WTC11 (cell line): ENCODE data around the gene EYS. TPM values are rescaled to one million over a fixed set of nuclear protein-coding genes. Genes with fewer than 3 reads are reported as not detected.

Source experiments
- ATAC-seq: fragments of 200-7000 bp; cut with Tn5 transposase; 2 replicates; pipeline ENCODE4 v1.10.0; 2021; ENCODE audit warnings: mild to moderate bottlenecking, moderate library complexity
- CTCF ChIA-PET: fragments of 300-600 bp; sonication (Branson Sonifier 250); formaldehyde crosslinking; loops from one replicate; lab custom pipeline; 2021; ENCODE audit warnings: antibody characterized with exemption; lab: Charles Lee
- POLR2A ChIA-PET: fragments of 350-600 bp; sonication (Branson Sonifier 250); formaldehyde crosslinking; loops from one replicate; lab custom pipeline; 2021; ENCODE audit warnings: antibody characterized with exemption; lab: Charles Lee
- DNase-seq: peaks from one replicate; pipeline ENCODE4 v3.0.0; 2021; ENCODE audit warnings: low spot score
- H3K27ac Mint-ChIP-seq: 2 replicates; pipeline ENCODE4 v1.8.0; 2021; ENCODE audit warnings: mixed read lengths
- H3K27me3 Mint-ChIP-seq: 2 replicates; pipeline ENCODE4 v1.8.0; 2021; ENCODE audit warnings: low read depth, mild to moderate bottlenecking, moderate library complexity, mixed read lengths
- H3K36me3 Mint-ChIP-seq: 2 replicates; pipeline ENCODE4 v1.8.0; 2021; ENCODE audit warnings: mixed read lengths
- H3K4me1 Mint-ChIP-seq: 2 replicates; pipeline ENCODE4 v1.8.0; 2022; ENCODE audit warnings: mixed read lengths
- H3K4me3 Mint-ChIP-seq: 2 replicates; pipeline ENCODE4 v1.8.0; 2021; ENCODE audit warnings: mild to moderate bottlenecking, moderate library complexity, mixed read lengths
- H3K9me3 Mint-ChIP-seq: 2 replicates; pipeline ENCODE4 v1.8.0; 2021; ENCODE audit warnings: mixed read lengths
- ATF2 ChIP-seq: sonication (generic); formaldehyde crosslinking; IDR thresholded peaks from 2 replicates; pipeline ENCODE4 v1.8.1; 2022; ENCODE audit warnings: low read depth, missing genetic modification reagents, borderline replicate concordance
- CBFB ChIP-seq: sonication (generic); formaldehyde crosslinking; IDR thresholded peaks from 2 replicates; pipeline ENCODE4 v1.8.1; 2022; ENCODE audit warnings: mild to moderate bottlenecking, low read depth, missing genetic modification reagents
- CREB1 ChIP-seq: sonication (generic); formaldehyde crosslinking; IDR thresholded peaks from 2 replicates; pipeline ENCODE4 v1.8.0; 2023; ENCODE audit warnings: mild to moderate bottlenecking, missing genetic modification reagents
- GRHL2 ChIP-seq: fragments of 250-450 bp; sonication (Bioruptor Pico); IDR thresholded peaks from 2 replicates; pipeline ENCODE4 v1.8.0; 2022; ENCODE audit warnings: mild to moderate bottlenecking, moderate library complexity; ENCODE audit not compliant: insufficient replicate concordance, severe bottlenecking
- HMGA2 ChIP-seq: fragments of 250-450 bp; sonication (Bioruptor Pico); IDR thresholded peaks from 2 replicates; pipeline ENCODE4 v1.4.0; 2021; ENCODE audit warnings: mild to moderate bottlenecking, moderate library complexity
- KAT7 ChIP-seq: sonication (generic); formaldehyde crosslinking; IDR thresholded peaks from 2 replicates; pipeline ENCODE4 v1.8.1; 2023; ENCODE audit warnings: missing genetic modification reagents, mild to moderate bottlenecking, borderline replicate concordance
- MLX ChIP-seq: sonication (generic); formaldehyde crosslinking; IDR thresholded peaks from 2 replicates; pipeline ENCODE4 v1.8.1; 2023; ENCODE audit warnings: mild to moderate bottlenecking, missing genetic modification reagents, moderate library complexity
- NR1H2 ChIP-seq: sonication (generic); formaldehyde crosslinking; IDR thresholded peaks from 2 replicates; pipeline ENCODE4 v1.9.0; 2021; ENCODE audit warnings: mild to moderate bottlenecking, moderate library complexity, missing genetic modification reagents
- PRRX2 ChIP-seq: fragments of 250-450 bp; sonication (Bioruptor Pico); IDR thresholded peaks from 2 replicates; pipeline ENCODE4 v1.8.0; 2021; ENCODE audit warnings: mild to moderate bottlenecking
- STAT6 ChIP-seq: sonication (generic); formaldehyde crosslinking; conservative IDR thresholded peaks from 2 replicates; pipeline ENCODE4 v1.8.1; 2023; ENCODE audit warnings: mild to moderate bottlenecking, low read depth, missing genetic modification reagents, moderate library complexity
- TCF7 ChIP-seq: sonication (generic); formaldehyde crosslinking; IDR thresholded peaks from 2 replicates; pipeline ENCODE4 v1.8.0; 2022; ENCODE audit warnings: mild to moderate bottlenecking, low read depth, missing genetic modification reagents, moderate library complexity
- ZBTB43 ChIP-seq: sonication (generic); formaldehyde crosslinking; IDR thresholded peaks from 2 replicates; pipeline ENCODE4 v1.8.1; 2023; ENCODE audit warnings: mild to moderate bottlenecking, missing genetic modification reagents
- ZNF263 ChIP-seq: sonication (generic); formaldehyde crosslinking; IDR thresholded peaks from 2 replicates; pipeline ENCODE4 v1.8.1; 2022; ENCODE audit warnings: low read depth, mild to moderate bottlenecking, moderate library complexity, missing genetic modification reagents
- ZNF396 ChIP-seq: fragments of 250-450 bp; sonication (Bioruptor Pico); IDR thresholded peaks from 2 replicates; pipeline ENCODE4 v1.8.0; 2021; ENCODE audit warnings: mild to moderate bottlenecking, moderate library complexity, borderline replicate concordance
- ZNF416 ChIP-seq: fragments of 250-450 bp; sonication (Bioruptor Pico); IDR thresholded peaks from 2 replicates; pipeline ENCODE4 v1.9.0; 2021; ENCODE audit warnings: mild to moderate bottlenecking, inconsistent platforms
- ZNF425 ChIP-seq: fragments of 250-450 bp; sonication (Bioruptor Pico); conservative IDR thresholded peaks from 2 replicates; pipeline ENCODE4 v1.9.0; 2021; ENCODE audit warnings: mild to moderate bottlenecking
- total RNA-seq: library from RNA; stranded (reverse); gene quantifications from 3 replicates; pipeline ENCODE4 v1.2.3, GENCODE V29; 2021

Gene EYS
- total RNA-seq, 1 experiment from 2014 or later: not detected

GRCh38 chr6:63792736-63793464 lies 1914.1 kb downstream of the EYS start (continued):
- TF ChIP-seq STAT6 (CRISPR knock-in tag): no peak
- TF ChIP-seq ZNF416 (CRISPR knock-in tag): no peak
- TF ChIP-seq CBFB (CRISPR knock-in tag): no peak
- TF ChIP-seq ZNF396 (CRISPR knock-in tag): no peak
- no peak for TF ChIP-seq TCF7
- no peak for TF ChIP-seq HMGA2 (CRISPR knock-in tag)
- no peak for TF ChIP-seq KAT7 (CRISPR knock-in tag)

GRCh38 chr6:63790334-63790733 lies 1916.7 kb downstream of the EYS start:
- no peak for DNase-seq
- no peak for ATAC-seq
- H3K9me3 Mint-ChIP-seq: peaks cover 9% of the 10 kb centered on the region
- TF ChIP-seq TCF7 (no peak), MLX (no peak), STAT6 (CRISPR knock-in tag) (no peak), ZNF263 (no peak), PRRX2 (no peak)
- H3K27me3 Mint-ChIP-seq: no peaks in the 10 kb centered on the region
- POLR2A ChIA-PET: no interaction called here
- peaks cover 4% of the 10 kb centered on the region for H3K4me1 Mint-ChIP-seq
- no peak overlapping the region for H3K4me3 Mint-ChIP-seq
- no peak overlapping the region for H3K27ac Mint-ChIP-seq
- H3K36me3 Mint-ChIP-seq: peaks cover under 1% of the 10 kb centered on the region; the same call in 1 of the 2 replicates
- CTCF ChIA-PET: no interaction called here

- H3K4me3 Mint-ChIP-seq: no peak overlapping the region
- DNase-seq: no peak
- H3K4me1 Mint-ChIP-seq: peaks cover 9% of the 10 kb centered on the region
- H3K27ac Mint-ChIP-seq: no peak overlapping the region
- peaks cover 2% of the 10 kb centered on the region; the same call in 1 of the 2 replicates for H3K36me3 Mint-ChIP-seq
- POLR2A ChIA-PET: no interaction called here
- CTCF ChIA-PET: no interaction called here
- ATAC-seq: no peak
- no peaks in the 10 kb centered on the region for H3K27me3 Mint-ChIP-seq
- H3K9me3 Mint-ChIP-seq: peaks cover 8% of the 10 kb centered on the region
- TF ChIP-seq ATF2 (CRISPR knock-in tag): no peak
- no peak for TF ChIP-seq GRHL2 (CRISPR knock-in tag)
- no peak for TF ChIP-seq PRRX2
- TF ChIP-seq ZBTB43: no peak
- no peak for TF ChIP-seq ZNF396 (CRISPR knock-in tag)
- TF ChIP-seq CREB1 (CRISPR knock-in tag): no peak
- no peak for TF ChIP-seq KAT7 (CRISPR knock-in tag)
- TF ChIP-seq ZNF425 (CRISPR knock-in tag): no peak
- no peak for TF ChIP-seq NR1H2
These were observed 1917.3 kb downstream of the EYS start for GRCh38 chr6:63789699-63790098.
